Astrocyte of the spinal cord (primary cell): ENCODE data around the gene OR1D5.

Experiments
- DNase-seq: peaks from one replicate; pipeline ENCODE4 v3.0.0; 2011; ENCODE audit warnings: low read depth, low spot score
- H3K4me3 ChIP-seq: 2 replicates; pipeline ENCODE4 v1.5.1; 2011; ENCODE audit warnings: low read depth, mild to moderate bottlenecking, low read length, moderate library complexity
- in situ Hi-C: cut with HindIII; loops from 2 replicates; pipeline ENCODE4 v1.10.0; 2017; ENCODE audit warnings: low sequenced_read_pairs
- TF ChIP-seq, protein P1 (sequence below): IDR thresholded peaks from 2 replicates; pipeline ENCODE4 v1.5.1; 2012; ENCODE audit warnings: low read depth, mild to moderate bottlenecking, low read length, inconsistent platforms

Gene OR1D5

DNA sequence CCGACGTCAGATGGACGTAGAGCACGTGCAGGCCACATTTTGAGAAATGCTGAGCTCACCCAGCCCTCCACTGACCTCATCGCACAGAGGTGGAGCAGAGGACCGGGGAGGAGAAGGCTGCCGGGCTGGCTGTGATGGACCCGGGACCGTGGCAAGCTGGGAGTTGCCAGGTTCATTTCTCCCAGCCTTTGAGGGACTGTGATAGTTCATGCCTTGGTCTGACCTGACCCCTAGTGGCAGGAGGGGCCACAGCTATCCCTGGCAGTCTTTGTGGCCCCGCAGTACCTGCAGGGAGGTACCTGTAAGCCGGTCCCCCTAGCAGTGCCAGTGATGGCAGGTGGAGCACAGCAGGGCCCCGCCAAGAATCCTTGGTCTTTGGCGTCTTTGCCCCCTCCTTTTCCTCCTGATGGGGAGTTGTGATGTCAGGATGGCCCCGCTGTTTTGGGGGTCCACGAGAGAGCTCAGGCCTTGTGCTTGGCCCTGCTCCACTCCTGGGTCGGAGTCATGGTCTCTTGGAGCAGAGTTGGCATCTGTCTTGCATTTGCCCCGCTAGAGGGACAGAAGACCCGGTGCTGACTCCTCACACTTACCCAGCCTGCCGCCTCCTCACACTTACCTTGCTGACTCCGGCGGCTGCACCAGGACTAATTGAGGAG is 50.4 kb downstream of the OR1D5 start:
- H3K4me3 ChIP-seq, result no peak overlapping the region
- in situ Hi-C loops, result no loop called here
- TF ChIP-seq, protein P1, sequence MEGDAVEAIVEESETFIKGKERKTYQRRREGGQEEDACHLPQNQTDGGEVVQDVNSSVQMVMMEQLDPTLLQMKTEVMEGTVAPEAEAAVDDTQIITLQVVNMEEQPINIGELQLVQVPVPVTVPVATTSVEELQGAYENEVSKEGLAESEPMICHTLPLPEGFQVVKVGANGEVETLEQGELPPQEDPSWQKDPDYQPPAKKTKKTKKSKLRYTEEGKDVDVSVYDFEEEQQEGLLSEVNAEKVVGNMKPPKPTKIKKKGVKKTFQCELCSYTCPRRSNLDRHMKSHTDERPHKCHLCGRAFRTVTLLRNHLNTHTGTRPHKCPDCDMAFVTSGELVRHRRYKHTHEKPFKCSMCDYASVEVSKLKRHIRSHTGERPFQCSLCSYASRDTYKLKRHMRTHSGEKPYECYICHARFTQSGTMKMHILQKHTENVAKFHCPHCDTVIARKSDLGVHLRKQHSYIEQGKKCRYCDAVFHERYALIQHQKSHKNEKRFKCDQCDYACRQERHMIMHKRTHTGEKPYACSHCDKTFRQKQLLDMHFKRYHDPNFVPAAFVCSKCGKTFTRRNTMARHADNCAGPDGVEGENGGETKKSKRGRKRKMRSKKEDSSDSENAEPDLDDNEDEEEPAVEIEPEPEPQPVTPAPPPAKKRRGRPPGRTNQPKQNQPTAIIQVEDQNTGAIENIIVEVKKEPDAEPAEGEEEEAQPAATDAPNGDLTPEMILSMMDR, result peak; percentile 74
- DNase-seq, result peak; percentile 23
